Caco-2 (cell line): ENCODE measurements around the gene E2F4. TPM values are rescaled to one million over a fixed set of nuclear protein-coding genes. Genes with fewer than 3 reads are reported as not detected.

Source experiments
- BruUV-seq: library from RNA; stranded (reverse); fragments of 400-500 nt; replicated peaks from 2 replicates; lab custom pipeline; 2021; lab: Mats Ljungman, UMichigan
- CTCF ChIA-PET: fragments of 300-600 bp; sonication (Branson Sonifier 250); formaldehyde crosslinking; loops from one replicate; lab custom pipeline; 2022; ENCODE audit warnings: antibody characterized with exemption; lab: Charles Lee
- POLR2A ChIA-PET: fragments of 300-600 bp; sonication (Branson Sonifier 250); formaldehyde crosslinking; loops from one replicate; lab custom pipeline; 2022; ENCODE audit warnings: antibody characterized with exemption; lab: Charles Lee
- DNase-seq, 2 experiments: peaks; one replicate each; pipeline versions ENCODE4 v3.0.0 to v3.0.0-alpha.2; 2020 to 2022
- H3K27me3 ChIP-seq: replicated peaks from 2 replicates; pipeline ENCODE4 v1.6.0; 2011; ENCODE audit warnings: low read length; ENCODE audit not compliant: control insufficient read depth, insufficient read depth
- H3K36me3 ChIP-seq: 2 replicates; pipeline ENCODE4 v1.5.1; 2011; ENCODE audit warnings: low read length; ENCODE audit not compliant: control insufficient read depth, insufficient read depth
- H3K4me1 ChIP-seq: fragments of 250-450 bp; sonication (Bioruptor Pico); 2 replicates; pipeline ENCODE4 v1.5.1; 2020; ENCODE audit warnings: mild to moderate bottlenecking
- H3K4me3 ChIP-seq: 2 replicates; pipeline ENCODE4 v1.5.1; 2011; ENCODE audit warnings: low read depth, mild to moderate bottlenecking, control low read depth, low read length
- H3K9me3 ChIP-seq: fragments of 250-450 bp; sonication (Bioruptor Pico); 2 replicates; pipeline ENCODE4 v1.5.1; 2020; ENCODE audit warnings: mild to moderate bottlenecking, moderate library complexity
- H3K27ac Mint-ChIP-seq: one replicate; pipeline ENCODE4 v1.8.0; 2022; ENCODE audit warnings: mixed read lengths; ENCODE audit not compliant: unreplicated experiment
- H3K27me3 Mint-ChIP-seq: one replicate; pipeline ENCODE4 v1.8.0; 2022; ENCODE audit warnings: mixed read lengths; ENCODE audit not compliant: insufficient read depth, unreplicated experiment
- H3K36me3 Mint-ChIP-seq: one replicate; pipeline ENCODE4 v1.8.0; 2022; ENCODE audit warnings: mild to moderate bottlenecking, mixed read lengths; ENCODE audit not compliant: insufficient read depth, unreplicated experiment
- H3K4me1 Mint-ChIP-seq: one replicate; pipeline ENCODE4 v1.8.0; 2022; ENCODE audit warnings: low read depth, mixed read lengths; ENCODE audit not compliant: unreplicated experiment
- H3K4me3 Mint-ChIP-seq: one replicate; pipeline ENCODE4 v1.8.0; 2022; ENCODE audit warnings: mild to moderate bottlenecking, moderate library complexity, mixed read lengths; ENCODE audit not compliant: unreplicated experiment
- H3K9me3 Mint-ChIP-seq: one replicate; pipeline ENCODE4 v1.8.0; 2022; ENCODE audit warnings: mixed read lengths; ENCODE audit not compliant: unreplicated experiment
- intact Hi-C: fragments of 100-400 bp; cut with micrococcal nuclease; formaldehyde crosslinking; loops from one replicate; pipeline ENCODE4 v1.10.0; 2022; ENCODE audit not compliant: unreplicated experiment
- total RNA-seq: library from RNA; stranded (reverse); gene quantifications from 2 replicates; pipeline ENCODE4 v1.2.3, GENCODE V29; 2022
- TF ChIP-seq, protein P1 (sequence below), 2 experiments: fragments of 200-600 bp in 1 of 2; IDR thresholded peaks; 1 replicate in 1 of 2; 2 replicates in 1 of 2; pipeline versions ENCODE4 v1.5.1 to v1.8.0; 2011 to 2022; ENCODE audit warnings: antibody characterized with exemption in 1 of 2, control low read depth in 1 of 2, inconsistent platforms in 1 of 2, low read depth in 1 of 2, low read length in 1 of 2, mild to moderate bottlenecking in 1 of 2, moderate library complexity in 1 of 2; ENCODE audit not compliant: insufficient read depth in 1 of 2, severe bottlenecking in 1 of 2, unreplicated experiment in 1 of 2

The E2F4 gene
- total RNA-seq, 1 experiment from 2014 or later, result 115 TPM

- BruUV-seq, result TSS peak; percentile 5
- Histone ChIP-seq H3K4me3 (peak overlapping the region; percentile 41), H3K27me3 (no peaks in the 10 kb centered on the region), H3K9me3 (no peaks in the 10 kb centered on the region), H3K36me3 (no peaks in the 10 kb centered on the region), H3K4me1 (peaks cover 36% of the 10 kb centered on the region)
- ChIA-PET CTCF (interaction anchor here (0.6 to 1.8 kb wide), 12 partner anchors 10 to 1280 kb away, joined by 3 to 5 read pairs (median 3); partner anchors contain the start of gene NFATC3), POLR2A (interaction anchor here (0.8 kb wide), 1 partner anchor 13 kb away, joined by 3 read pairs; no protein-coding TSS in a partner anchor)
- Mint-ChIP-seq H3K27me3 (no peaks in the 10 kb centered on the region), H3K9me3 (no peaks in the 10 kb centered on the region), H3K4me1 (peaks cover 42% of the 10 kb centered on the region), H3K4me3 (peak overlapping the region; percentile 78), H3K36me3 (peaks cover 39% of the 10 kb centered on the region), H3K27ac (peak overlapping the region; percentile 53)
- TF ChIP-seq, protein P1, sequence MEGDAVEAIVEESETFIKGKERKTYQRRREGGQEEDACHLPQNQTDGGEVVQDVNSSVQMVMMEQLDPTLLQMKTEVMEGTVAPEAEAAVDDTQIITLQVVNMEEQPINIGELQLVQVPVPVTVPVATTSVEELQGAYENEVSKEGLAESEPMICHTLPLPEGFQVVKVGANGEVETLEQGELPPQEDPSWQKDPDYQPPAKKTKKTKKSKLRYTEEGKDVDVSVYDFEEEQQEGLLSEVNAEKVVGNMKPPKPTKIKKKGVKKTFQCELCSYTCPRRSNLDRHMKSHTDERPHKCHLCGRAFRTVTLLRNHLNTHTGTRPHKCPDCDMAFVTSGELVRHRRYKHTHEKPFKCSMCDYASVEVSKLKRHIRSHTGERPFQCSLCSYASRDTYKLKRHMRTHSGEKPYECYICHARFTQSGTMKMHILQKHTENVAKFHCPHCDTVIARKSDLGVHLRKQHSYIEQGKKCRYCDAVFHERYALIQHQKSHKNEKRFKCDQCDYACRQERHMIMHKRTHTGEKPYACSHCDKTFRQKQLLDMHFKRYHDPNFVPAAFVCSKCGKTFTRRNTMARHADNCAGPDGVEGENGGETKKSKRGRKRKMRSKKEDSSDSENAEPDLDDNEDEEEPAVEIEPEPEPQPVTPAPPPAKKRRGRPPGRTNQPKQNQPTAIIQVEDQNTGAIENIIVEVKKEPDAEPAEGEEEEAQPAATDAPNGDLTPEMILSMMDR (IDR thresholded peaks at IDR 0.05; ENCODE audit: insufficient read depth in 1 of 2, low read depth in 1 of 2, low read length in 1 of 2, severe bottlenecking in 1 of 2, unreplicated experiment in 1 of 2), result peak in 1 of 2 experiments; percentile 50
- intact Hi-C loops, result loop anchor here (1.0 kb wide), 1 partner anchor 12 kb away; no protein-coding TSS in a partner anchor
- peak; percentile 82 to 86 for DNase-seq
Measured at GRCh38 chr16:67173808-67174705, 17.9 kb upstream of the E2F4 start.

GRCh38 chr16:67174706-67175231 is 17.2 kb upstream of the E2F4 start:
- no peaks in the 10 kb centered on the region for H3K36me3 ChIP-seq
- TF ChIP-seq, protein P1 (IDR thresholded peaks at IDR 0.05; ENCODE audit: insufficient read depth in 1 of 2, low read depth in 1 of 2, low read length in 1 of 2, severe bottlenecking in 1 of 2, unreplicated experiment in 1 of 2), result no peak
- Mint-ChIP-seq H3K27me3 (no peaks in the 10 kb centered on the region), H3K4me3 (no peak overlapping the region), H3K9me3 (no peaks in the 10 kb centered on the region), H3K27ac (no peak overlapping the region), H3K36me3 (peaks cover 39% of the 10 kb centered on the region), H3K4me1 (peaks cover 43% of the 10 kb centered on the region)
- peak overlapping the region; percentile 41 for H3K4me3 ChIP-seq
- intact Hi-C loops, result loop anchor here (1.0 kb wide), 1 partner anchor 12 kb away; no protein-coding TSS in a partner anchor
- ChIA-PET CTCF (interaction anchor here (0.6 to 1.8 kb wide), 7 partner anchors 10 to 1279 kb away, joined by 3 to 4 read pairs (median 3); partner anchors contain the start of gene NFATC3), POLR2A (no interaction called here)
- H3K9me3 ChIP-seq, result no peaks in the 10 kb centered on the region
- BruUV-seq, result no TSS peak
- H3K4me1 ChIP-seq, result peaks cover 29% of the 10 kb centered on the region
- no peaks in the 10 kb centered on the region for H3K27me3 ChIP-seq
- DNase-seq, result no peak

DNA sequence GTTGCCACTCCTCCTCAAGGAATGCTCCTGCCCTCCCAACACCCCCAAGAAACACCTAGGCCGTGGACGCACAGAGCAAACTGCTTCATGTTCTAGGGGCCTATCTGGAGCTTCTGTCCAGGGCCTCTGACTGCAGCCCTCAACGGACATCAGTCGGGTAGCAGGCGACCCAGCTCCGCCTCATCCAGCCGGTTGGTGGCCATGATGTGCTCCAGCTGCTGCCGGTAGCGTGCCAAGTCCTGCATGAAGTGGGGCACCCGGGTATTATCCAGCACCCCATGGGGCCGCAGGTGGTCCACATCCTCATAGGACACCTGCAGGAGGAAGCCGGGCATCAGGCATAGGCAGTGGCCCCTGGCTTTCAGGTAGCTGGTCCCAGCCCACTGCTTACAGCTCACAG is 15.3 kb upstream of the E2F4 start:
- H3K36me3 Mint-ChIP-seq, result peaks cover 31% of the 10 kb centered on the region
- H3K27me3 ChIP-seq, result no peaks in the 10 kb centered on the region
- no peak for DNase-seq
- H3K9me3 ChIP-seq, result no peaks in the 10 kb centered on the region
- peaks cover 33% of the 10 kb centered on the region for H3K4me1 Mint-ChIP-seq
- no TSS peak for BruUV-seq
- H3K9me3 Mint-ChIP-seq, result no peaks in the 10 kb centered on the region
- CTCF ChIA-PET, result interaction anchor here (0.9 to 1.1 kb wide), 2 partner anchors 196 to 278 kb away, joined by 4 to 6 read pairs; no protein-coding TSS in a partner anchor
- H3K27me3 Mint-ChIP-seq, result no peaks in the 10 kb centered on the region
- H3K27ac Mint-ChIP-seq, result no peak overlapping the region
- no peak overlapping the region for H3K4me3 ChIP-seq
- intact Hi-C loops, result no loop called here
- H3K4me3 Mint-ChIP-seq, result no peak overlapping the region
- peaks cover 18% of the 10 kb centered on the region for H3K4me1 ChIP-seq
- POLR2A ChIA-PET, result no interaction called here
- TF ChIP-seq, protein P1 (IDR thresholded peaks at IDR 0.05; ENCODE audit: insufficient read depth in 1 of 2, low read depth in 1 of 2, low read length in 1 of 2, severe bottlenecking in 1 of 2, unreplicated experiment in 1 of 2), result no peak
- H3K36me3 ChIP-seq, result no peaks in the 10 kb centered on the region
